Fibroblast of the conjunctiva (primary cell): ENCODE results near the gene HRK.

Source experiments
- DNase-seq: peaks from one replicate; pipeline ENCODE4 v3.0.0-alpha.2; 2010; ENCODE audit warnings: low read depth

The HRK gene

DNA sequence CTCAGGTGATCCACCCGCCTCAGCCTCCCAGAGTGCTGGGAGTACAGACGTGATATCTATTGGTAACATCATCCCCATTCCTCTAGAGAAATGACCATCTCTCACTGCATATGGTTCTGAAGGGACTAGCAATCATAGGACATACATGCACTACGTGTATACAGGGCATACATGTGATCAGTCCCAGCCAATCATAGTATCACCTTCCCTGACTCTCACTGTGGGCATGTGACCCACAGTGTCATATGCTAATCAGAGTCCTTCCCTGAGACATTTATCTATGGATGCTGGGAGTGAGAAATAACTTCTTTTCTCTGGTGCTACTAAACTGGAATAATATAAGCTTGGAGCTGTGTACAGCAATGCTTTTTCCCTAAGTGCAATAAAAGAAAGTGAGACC, 17.4 kb upstream of the HRK start:
- DNase-seq: no peak

DNA sequence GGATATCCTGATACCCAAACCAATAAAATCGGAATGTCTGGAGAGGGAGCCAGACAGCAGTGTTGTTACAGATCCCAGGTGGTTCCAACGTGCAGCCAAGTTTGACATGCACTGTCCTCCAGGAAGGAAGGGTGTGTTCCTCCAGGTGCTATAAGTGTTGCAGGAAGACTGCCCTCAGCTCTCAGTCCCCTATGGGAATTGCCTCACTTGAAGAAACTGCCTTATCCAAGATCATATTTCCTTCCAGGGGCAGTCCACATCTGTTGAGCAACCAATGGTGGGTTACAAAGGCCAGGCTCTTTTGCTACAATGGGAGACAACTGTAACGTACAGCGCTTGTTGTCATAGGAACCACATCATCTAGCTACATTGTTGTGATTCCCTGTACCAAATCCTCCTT, 16.2 kb upstream of the HRK start:
- DNase-seq: no peak

GRCh38 chr12:116896411-116896924, 15.2 kb upstream of the HRK start:
- DNase-seq: no peak

DNA sequence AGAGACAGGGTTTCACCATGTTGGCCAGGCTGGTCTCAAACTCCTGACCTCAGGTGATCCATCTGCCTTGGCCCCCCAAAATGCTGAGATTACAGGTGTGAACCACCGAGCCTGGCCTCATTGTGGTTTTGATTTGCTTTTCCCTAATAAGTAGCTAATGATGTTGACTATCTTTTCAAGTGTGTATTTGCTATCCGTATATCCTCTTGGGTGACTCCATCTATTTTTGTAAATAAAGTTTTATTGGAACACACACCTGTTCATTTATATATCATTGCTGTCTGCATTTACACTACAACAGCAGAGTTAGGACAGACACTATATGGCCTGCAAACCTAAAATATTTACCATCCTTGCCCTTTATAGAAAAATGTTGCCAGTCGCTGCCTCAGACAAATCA, 13.7 kb upstream of the HRK start:
- no peak for DNase-seq

DNA sequence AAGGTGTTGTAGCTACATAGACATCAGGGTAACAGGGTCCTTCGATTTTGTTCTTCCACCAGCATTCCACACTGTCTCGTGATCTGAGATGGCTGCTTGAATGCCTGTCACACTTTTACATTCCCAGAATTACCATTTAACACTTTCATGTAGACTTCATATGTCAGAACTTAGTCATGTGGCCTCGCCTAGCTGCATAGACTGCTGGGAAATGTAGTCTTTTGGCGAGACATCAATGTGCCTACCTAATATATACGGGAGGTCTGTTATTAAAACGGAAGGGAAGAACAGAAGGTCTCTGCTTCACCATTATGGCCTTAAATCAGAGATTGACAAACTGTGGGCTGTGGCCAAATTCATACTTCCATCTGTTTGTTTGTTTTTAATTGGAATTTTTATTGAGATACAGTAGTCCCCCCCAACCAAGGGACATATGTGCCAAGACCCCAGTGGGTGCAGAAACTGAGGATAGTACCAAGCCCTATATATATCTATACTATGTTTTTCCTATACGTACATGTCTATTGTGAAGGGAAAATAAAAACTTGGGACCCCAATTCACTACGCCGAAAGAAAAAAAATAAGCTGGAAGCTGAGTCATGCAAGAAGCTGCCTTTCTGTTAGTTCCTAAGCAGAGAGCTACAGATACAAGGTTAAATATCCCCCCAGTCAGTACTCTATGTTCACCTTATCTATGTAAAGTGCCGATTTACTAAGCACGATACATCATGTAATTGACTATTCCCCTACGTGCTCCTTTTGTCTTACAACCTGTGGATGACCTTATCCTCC, 11.3 kb upstream of the HRK start:
- no peak for DNase-seq

DNA sequence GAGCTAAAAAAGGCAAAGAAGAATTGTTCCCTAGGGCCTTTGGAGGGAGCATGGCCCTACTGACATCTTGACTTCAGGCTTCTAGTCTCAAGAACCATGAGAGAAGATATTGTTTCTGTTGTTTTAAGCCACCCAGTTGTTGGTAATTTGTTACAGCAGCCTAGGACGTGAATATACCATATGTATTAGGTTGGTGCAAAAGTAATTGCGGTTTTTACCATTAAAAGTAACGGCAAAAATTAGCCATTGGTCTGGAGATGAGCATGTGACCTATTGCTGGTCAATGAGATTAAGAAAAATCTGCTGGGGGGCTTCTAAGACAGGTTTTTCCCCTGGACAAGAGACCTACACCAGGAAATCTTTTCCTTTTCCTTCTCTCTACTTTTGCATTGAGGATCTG, 9.8 kb upstream of the HRK start:
- no peak for DNase-seq

DNA sequence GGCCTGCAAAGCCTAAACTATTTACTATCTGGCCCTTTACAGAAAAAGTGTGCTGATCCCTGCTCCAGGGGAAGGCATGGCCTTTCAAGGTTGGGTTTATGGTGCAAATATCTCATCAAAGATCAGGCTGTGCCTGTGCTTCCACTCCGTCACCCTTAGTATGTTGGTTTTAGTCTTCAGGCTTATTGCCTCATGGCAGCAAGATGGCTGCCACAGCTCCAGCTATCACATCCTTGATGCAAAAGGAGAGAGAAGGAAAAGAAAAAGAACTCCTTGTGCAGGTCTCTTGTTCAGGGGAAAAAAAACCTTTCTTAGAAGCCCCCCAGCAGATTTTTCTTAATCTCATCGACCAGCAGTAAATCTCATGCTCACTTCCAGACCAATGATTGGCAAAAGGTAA, 9.1 kb upstream of the HRK start:
- no peak for DNase-seq

DNA sequence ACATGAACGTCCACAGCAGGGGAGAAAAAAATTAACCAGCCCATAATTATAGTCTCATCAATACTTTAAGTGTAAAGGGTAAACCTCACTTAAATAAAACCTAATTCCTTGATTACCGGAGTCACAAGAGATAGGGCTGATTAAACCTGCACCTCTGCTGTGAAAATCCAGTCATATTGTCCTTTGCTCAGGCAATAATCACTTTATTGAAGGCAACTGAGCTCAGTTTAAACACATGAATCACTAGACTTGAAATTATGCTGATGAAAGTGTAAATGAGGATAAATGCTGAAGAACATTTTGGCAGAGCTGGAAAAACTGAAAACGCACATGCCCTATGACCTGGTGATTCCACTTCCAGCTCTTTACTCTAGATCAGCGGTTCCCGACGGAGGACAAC, 6.7 kb upstream of the HRK start:
- DNase-seq: no peak

DNA sequence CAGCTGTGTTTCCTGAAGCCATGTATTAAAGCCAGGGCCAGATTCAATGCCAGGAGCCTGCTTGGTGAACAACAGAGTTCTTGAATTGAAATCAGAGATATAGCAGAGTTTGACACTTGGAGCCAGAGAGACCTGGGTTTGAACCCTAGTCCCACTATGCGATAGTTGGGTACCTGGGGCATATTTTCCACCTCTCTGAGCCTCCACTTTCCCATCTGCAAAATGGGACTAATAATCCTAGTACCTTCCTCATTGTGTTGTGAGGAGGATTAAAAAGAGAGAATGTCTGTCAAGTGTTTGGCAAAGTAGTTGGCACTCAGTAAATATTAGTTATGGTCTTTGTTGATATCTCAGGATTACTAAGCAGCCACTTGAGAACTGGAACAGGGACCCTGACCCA, 6.0 kb upstream of the HRK start:
- no peak for DNase-seq

DNA sequence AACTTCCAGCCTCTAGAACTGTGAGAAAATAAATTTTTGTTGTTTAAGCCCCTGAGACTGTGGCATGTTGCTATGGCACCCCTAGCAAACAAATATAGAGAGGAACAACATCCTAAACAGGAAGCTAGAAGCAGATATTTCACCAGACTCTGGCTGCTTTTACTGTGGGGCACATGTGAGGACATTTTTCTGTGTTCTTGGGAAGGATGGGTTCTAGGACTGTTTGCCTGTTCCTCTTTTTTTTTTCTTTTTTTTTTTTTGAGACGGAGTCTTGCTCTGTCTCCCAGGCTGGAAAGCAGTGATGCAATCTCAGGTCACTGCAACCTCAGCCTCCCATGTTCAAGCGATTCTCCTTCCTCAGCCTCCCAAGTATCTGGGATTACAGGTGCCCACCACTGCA, 4.2 kb upstream of the HRK start:
- DNase-seq: no peak

- no peak for DNase-seq
Observed at GRCh38 chr12:116884871-116885270, 3.6 kb upstream of the HRK start.

DNA sequence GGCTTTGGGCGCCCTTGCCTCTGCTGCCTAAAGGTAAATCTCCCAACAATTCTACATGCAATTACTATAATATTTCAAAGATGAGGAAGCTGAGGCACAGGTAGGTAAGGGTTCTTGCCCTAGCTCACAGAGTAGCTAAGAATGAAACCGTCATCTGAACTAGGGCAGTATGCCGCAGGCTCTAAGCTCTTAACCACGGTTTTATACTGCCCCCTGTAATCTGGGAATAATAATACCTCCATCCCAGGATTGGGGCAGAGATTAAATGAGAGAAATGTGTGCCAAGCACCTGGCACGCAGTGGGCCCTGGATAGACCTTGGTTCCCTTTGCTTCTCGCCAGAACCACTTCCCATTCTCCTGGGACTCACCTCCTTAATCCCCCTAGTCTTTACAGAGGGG, 1.5 kb upstream of the HRK start:
- no peak for DNase-seq

- DNase-seq: no peak
Observed at GRCh38 chr12:116881877-116882507, 751 bp upstream of the HRK start.

DNA sequence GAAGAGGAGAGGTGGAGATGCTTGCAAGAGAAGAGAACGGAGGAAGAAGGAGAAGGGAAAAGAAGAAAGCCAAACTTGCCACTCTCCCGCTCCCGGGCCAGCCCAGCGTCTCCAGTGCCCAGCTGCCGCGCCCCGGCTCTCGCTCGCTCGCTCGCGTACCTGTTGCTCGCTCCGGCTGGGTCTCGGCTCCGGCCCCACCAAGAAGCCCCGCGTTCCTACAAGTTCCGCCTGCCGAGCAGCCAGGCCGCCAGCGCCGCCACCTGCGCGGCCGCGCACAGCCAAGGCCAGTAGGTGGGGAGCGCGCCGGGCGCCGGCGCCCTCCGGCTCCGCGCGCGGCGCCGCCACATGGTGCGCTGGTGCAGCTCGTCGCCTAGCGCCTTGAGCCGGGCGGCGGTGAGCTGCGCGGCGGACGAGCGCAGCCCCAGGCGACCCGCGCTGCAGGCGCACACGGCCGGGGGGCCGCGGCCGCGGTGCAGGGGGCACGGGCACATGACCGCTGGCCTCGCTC, 370 bp downstream of the HRK start:
- DNase-seq: no peak

GRCh38 chr12:116880213-116880816, 926 bp downstream of the HRK start:
- no peak for DNase-seq

GRCh38 chr12:116879509-116880212, 1.6 kb downstream of the HRK start:
- DNase-seq: no peak

DNA sequence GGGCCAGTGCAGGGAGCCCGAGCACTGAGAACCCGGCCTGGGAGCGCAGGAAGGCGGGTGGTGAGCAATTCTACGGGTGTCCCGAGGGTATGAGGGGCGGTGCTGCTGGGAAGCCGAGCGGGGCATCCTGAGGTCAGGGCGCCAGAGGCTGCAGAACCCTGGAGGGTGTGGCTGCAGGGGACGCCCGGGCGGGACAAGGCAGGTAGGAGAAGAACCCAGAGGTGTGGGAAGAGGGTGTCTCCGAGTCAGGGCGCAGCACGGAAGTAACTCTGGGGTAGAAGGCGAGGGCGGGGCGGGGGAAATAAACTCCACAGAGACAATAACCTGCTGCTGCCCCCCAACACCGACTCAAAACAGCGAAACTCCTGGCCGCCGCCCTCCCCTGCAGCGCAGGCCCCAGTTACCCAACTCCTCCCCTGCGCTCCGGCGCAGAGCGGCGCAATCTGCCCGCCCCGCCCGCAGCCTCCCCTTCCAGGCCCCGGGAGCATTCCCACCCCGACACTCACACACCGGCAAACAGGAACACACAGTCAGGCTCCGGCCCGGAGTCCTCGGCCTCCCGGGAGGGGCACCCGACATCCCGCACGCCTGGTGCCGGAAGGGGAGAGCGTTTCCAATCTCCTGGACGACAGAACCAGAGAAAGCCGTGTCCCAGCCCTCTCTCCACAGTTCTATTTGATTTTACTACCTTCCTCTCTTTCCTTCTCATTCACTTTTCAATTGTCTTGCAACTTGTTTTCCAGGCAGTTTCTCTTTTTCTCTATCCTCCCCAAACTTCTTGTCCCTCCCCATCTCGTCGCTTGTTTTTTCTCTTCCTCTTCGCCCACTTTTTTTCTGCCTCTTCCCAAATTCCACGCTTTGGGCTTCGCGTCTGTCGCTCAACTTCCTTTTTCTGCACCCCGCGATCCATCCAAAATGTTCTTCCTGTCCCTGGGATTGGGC, 2.4 kb downstream of the HRK start:
- no peak for DNase-seq

DNA sequence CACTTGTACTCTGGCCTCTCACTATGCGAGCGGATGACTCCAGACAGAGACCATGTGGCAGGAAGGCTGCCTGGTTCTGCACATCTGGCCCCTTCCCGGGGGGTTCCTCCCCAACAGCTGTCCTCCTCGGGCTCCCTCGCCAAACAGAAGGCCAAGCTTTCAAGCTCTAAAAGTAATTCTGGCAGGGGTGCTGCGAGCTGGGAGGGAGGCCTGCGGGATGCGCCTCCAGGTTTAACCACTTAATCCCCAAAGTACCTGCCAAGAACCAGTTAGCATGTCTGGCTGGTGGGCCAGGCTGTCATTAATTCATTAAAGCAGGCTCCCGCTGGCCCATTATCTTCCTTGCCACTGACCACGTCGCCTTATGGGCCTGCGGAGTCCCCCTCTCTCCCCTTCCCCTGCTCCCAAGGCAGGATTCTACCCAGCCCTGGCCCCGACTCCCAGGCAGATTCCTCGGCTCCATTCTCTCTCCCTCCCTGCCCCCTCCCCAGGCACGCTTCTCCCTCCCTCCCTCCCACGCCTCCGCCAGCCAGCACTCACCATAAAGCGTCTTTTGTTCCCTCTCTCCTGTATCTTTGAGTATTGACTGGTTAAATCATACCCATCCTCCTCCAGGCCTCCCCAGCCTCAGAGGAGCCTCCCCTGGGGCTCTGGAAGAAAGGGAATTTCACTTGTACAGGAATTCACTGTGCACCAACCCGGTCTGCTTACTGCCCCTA, 4.9 kb downstream of the HRK start:
- no peak for DNase-seq

DNA sequence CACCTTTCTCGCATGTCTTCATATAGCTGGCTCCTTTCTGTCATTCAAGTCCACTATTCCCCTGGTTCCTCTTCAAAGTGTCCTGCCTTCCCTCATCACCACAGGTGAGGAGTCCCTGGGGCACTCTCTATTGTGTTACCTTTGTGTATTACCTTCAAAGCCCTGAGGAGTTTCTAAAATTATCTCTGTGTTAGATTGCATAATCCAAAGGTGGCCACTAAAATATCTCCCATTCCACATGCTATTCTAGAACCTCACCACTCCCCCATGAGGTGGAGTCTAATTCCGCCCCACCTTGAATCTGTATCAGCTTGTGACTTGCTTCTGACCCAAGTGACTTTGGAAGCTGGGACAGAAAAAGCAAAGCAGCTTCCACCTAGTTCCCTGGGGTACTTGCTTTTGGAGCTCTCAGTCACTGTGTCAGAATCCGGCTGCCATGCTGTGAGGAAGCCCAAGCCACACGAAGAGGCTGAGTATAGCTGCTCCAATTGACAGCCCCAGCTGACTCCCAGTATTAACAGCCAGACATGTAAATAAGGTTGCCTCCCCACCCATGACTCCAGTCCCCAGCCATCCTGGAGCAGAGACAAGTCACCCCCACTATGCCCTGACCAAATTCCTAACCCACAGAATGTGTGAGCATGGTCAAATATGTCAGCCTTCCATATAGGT, 6.8 kb downstream of the HRK start:
- no peak for DNase-seq

DNA sequence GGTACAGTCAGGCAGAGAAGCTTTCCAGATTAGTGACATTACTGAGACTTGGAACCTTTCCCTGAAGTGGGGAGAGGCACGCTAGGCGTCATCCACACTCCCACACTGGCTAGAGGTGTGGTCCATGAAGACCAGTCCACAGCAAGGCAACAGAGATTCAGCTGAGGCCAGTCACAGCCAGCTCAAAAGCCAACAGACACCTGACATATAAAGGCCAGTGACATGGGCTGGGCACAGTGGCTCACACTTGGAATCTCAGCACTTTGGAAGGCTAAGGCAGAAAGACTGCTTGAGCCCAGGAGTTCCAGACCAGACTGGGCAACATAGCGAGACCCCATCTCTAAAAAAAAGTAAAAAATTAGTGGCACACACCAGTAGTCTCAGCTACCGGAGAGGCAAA, 10.9 kb downstream of the HRK start:
- DNase-seq: no peak
